GM12878 (cell line): ENCODE results near the gene CA14. TPM values are rescaled to one million over a fixed set of nuclear protein-coding genes. Genes with fewer than 3 reads are reported as not detected.

ENCODE experiments used
- ATAC-seq: fragments of 200-7000 bp; cut with Tn5 transposase; 3 replicates; pipeline ENCODE4 v1.9.1; 2020; ENCODE audit warnings: mild to moderate bottlenecking, moderate library complexity
- BruUV-seq: library from RNA; stranded (reverse); fragments of 400-500 nt; replicated peaks from 2 replicates; lab custom pipeline; 2021; lab: Mats Ljungman, UMichigan
- CTCF ChIA-PET: fragments of 300-600 bp; sonication (Branson Sonifier 250); formaldehyde crosslinking; extraction: SDS; loops from one replicate; lab custom pipeline; 2021; ENCODE audit warnings: inconsistent platforms; lab: Yijun Ruan, JAX
- POLR2A ChIA-PET: fragments of 350-600 bp; formaldehyde crosslinking; extraction: SDS; loops from one replicate; lab custom pipeline; 2021; ENCODE audit warnings: inconsistent platforms; lab: Charles Lee
- RAD21 ChIA-PET: fragments of 300-600 bp; sonication (Branson Sonifier 250); formaldehyde crosslinking; loops from one replicate; lab custom pipeline; 2023; ENCODE audit warnings: antibody characterized with exemption; ENCODE audit not compliant: unreplicated experiment; lab: Charles Lee
- SMC1A ChIA-PET: fragments of 300-600 bp; sonication (Branson Sonifier 250); formaldehyde crosslinking; loops from one replicate; lab custom pipeline; 2023; ENCODE audit not compliant: unreplicated experiment, uncharacterized antibody; lab: Charles Lee
- DNase-seq: peaks from one replicate; pipeline ENCODE4 v3.0.0-alpha.2; 2011; ENCODE audit warnings: low read depth, low spot score
- FAIRE-seq: peaks from 3 replicates; lab custom pipeline; 2011; peaks lifted over from hg19 to GRCh38; lab: Jason Lieb, UNC
- H2AFZ ChIP-seq: 2 replicates; pipeline ENCODE4 v1.6.0; 2011; ENCODE audit warnings: low read depth, low read length, control low read depth; ENCODE audit not compliant: control insufficient read depth
- H3K27ac ChIP-seq: 2 replicates; pipeline ENCODE4 v1.5.1; 2011; ENCODE audit warnings: control low read depth; ENCODE audit not compliant: control insufficient read depth, insufficient read depth
- H3K27me3 ChIP-seq, 2 experiments: replicated peaks in 1 of 2; 2 replicates each; pipeline versions ENCODE4 v1.6.0 to v1.6.1; 2011; ENCODE audit warnings: low read length in 1 of 2; ENCODE audit not compliant: control insufficient read depth in 2 of 2, insufficient read depth in 2 of 2
- H3K36me3 ChIP-seq, 2 experiments: 2 replicates each; pipeline ENCODE4 v1.5.1; 2011; ENCODE audit warnings: low read length in 1 of 2; ENCODE audit not compliant: control insufficient read depth in 2 of 2, insufficient read depth in 2 of 2
- H3K4me1 ChIP-seq: 2 replicates; pipeline ENCODE4 v1.6.1; 2011; ENCODE audit warnings: mild to moderate bottlenecking, low read length, moderate library complexity, mixed read lengths; ENCODE audit not compliant: control insufficient read depth, insufficient read depth
- H3K4me2 ChIP-seq: 2 replicates; pipeline ENCODE4 v1.6.0; 2011; ENCODE audit warnings: control low read depth; ENCODE audit not compliant: control insufficient read depth, insufficient read depth
- H3K4me3 ChIP-seq: fragments of 200-600 bp; sonication (generic); 2 replicates; pipeline ENCODE4 v1.5.1; 2016
- H3K79me2 ChIP-seq: 2 replicates; pipeline ENCODE4 v1.6.0; 2011; ENCODE audit warnings: low read length; ENCODE audit not compliant: control insufficient read depth, insufficient read depth
- H3K9ac ChIP-seq: 2 replicates; pipeline ENCODE4 v1.8.0; 2011; ENCODE audit warnings: low read length, control low read depth, mixed read lengths; ENCODE audit not compliant: control insufficient read depth, insufficient read depth
- H3K9me3 ChIP-seq: replicated peaks from 3 replicates; pipeline ENCODE4 v1.5.1; 2011; ENCODE audit warnings: mild to moderate bottlenecking, low read length; ENCODE audit not compliant: control insufficient read depth, insufficient read depth
- H4K20me1 ChIP-seq: 2 replicates; pipeline ENCODE4 v1.6.0; 2011; ENCODE audit not compliant: control insufficient read depth, insufficient read depth
- CREM ChIP-seq: IDR thresholded peaks from 2 replicates; pipeline ENCODE4 v1.6.1; 2014; ENCODE audit warnings: antibody characterized with exemption, low read depth
- IKZF1 ChIP-seq: fragments of 450-650 bp; conservative IDR thresholded peaks from 2 replicates; pipeline ENCODE4 v1.6.1; 2017; ENCODE audit warnings: antibody characterized with exemption, mild to moderate bottlenecking
- NR2F1 ChIP-seq: fragments of 450-650 bp; conservative IDR thresholded peaks from 2 replicates; pipeline ENCODE4 v1.6.1; 2017; ENCODE audit warnings: mild to moderate bottlenecking
- RAD21 ChIP-seq: IDR thresholded peaks from 2 replicates; pipeline ENCODE4 v1.6.1; 2011; ENCODE audit warnings: mild to moderate bottlenecking, low read depth, low read length, moderate library complexity; ENCODE audit not compliant: insufficient read depth
- SMC3 ChIP-seq: IDR thresholded peaks from 2 replicates; pipeline ENCODE4 v1.6.1; 2011; ENCODE audit warnings: low read length, improper control_type of control experiment, borderline replicate concordance
- WGBS: methylation state at CpG from one replicate; pipeline ENCODE4 v1.1.6; 2016; ENCODE audit warnings: low lambda C conversion rate; ENCODE audit not compliant: insufficient replicate concordance, insufficient coverage; ENCODE audit errors: missing lambda C conversion rate; 5-methylcytosine and 5-hydroxymethylcytosine counted together
- in situ Hi-C: fragments of 300-500 bp; cut with MboI; formaldehyde crosslinking; loops from 9 replicates; pipeline ENCODE4 v1.14.3; 2018; ENCODE audit warnings: mixed read lengths
- intact Hi-C: fragments of 100-400 bp; cut with micrococcal nuclease; formaldehyde crosslinking; loops from one replicate; pipeline ENCODE4 v1.14.2; 2022; ENCODE audit not compliant: unreplicated experiment
- polyA plus RNA-seq, 11 experiments: library from polyadenylated mRNA; depleted of rRNA in 4 of 11; unstranded in 6 of 11; stranded (reverse) in 5 of 11; fragments of >200 nt; fragmentation: Nextera tagmentation in 4 of 11; fragmentation: Illumina TruSeq in 1 of 11; extraction: Ambion mirVana in 4 of 11; extraction: Trizol in 1 of 11; gene quantifications; 1 replicate in 1 of 11; 2 replicates in 10 of 11; pipeline versions ENCODE4 v1.2.1 to v1.2.3, GENCODE V29; 2011 to 2016; ENCODE audit warnings: inconsistent platforms in 2 of 11, missing spikeins in 2 of 11, low read depth in 1 of 11
- total RNA-seq, 4 experiments: library from RNA; depleted of rRNA in 3 of 4; stranded (reverse); fragments of >200 nt in 3 of 4; fragmentation: Illumina TruSeq in 1 of 4; extraction: Trizol in 1 of 4; gene quantifications; 2 replicates each; pipeline versions ENCODE4 v1.2.1 to v1.2.3, GENCODE V29; 2013 to 2021
- TF ChIP-seq, protein P1 (sequence below), 3 experiments: IDR thresholded peaks in 2 of 3; conservative IDR thresholded peaks in 1 of 3; 2 replicates each; pipeline ENCODE4 v1.5.1; 2011; ENCODE audit warnings: low read depth in 3 of 3, low read length in 3 of 3, mild to moderate bottlenecking in 3 of 3, control low read depth in 2 of 3, moderate library complexity in 2 of 3, inconsistent platforms in 1 of 3, mixed read lengths in 1 of 3; ENCODE audit not compliant: control insufficient read depth in 2 of 3, insufficient read depth in 1 of 3; ENCODE audit errors: extremely low read depth in 1 of 3

CA14 gene
- total and polyA plus RNA-seq, 10 of the 15 experiments (the other 5 are each of a cell fraction or from before 2014, with no cell fraction given), result 0.11 to 0.35 (median 0.29) TPM; not detected in 6

DNA sequence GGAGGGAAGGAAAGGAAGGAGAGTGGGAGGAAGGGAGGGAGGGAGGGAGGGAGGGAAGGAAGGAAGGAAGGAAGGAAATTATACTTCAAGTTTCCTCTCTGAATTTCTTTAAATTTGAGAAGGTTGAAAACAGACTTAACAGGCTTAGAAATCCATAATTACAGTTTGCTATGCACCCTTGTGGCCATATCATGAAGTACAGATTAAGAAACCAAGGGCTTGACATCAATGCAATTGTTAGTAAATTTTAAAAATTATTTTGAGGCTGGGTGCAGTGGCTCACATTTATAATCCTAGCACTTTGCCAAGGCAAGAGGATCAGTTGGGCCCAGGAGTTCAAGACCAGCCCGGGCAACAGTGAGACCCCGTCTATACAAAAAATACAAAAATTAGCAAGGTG, 36.0 kb upstream of the CA14 start:
- ChIA-PET CTCF (no interaction called here), SMC1A (interaction anchor here (1.0 kb wide), 1 partner anchor 14 kb away, joined by 4 read pairs; no protein-coding TSS in a partner anchor), RAD21 (no interaction called here), POLR2A (interaction anchor here (1.1 kb wide), 1 partner anchor 13 kb away, joined by 3 read pairs; no protein-coding TSS in a partner anchor)
- no TSS peak for BruUV-seq
- H4K20me1 ChIP-seq, result no peaks in the 10 kb centered on the region
- in situ Hi-C loops (no loop called here), intact Hi-C loops (no loop called here)
- no peak overlapping the region for H3K9ac ChIP-seq
- no peaks in the 10 kb centered on the region for H3K79me2 ChIP-seq
- H3K9me3 ChIP-seq, result no peaks in the 10 kb centered on the region
- no peak overlapping the region for H3K27ac ChIP-seq
- H3K4me1 ChIP-seq, result no peaks in the 10 kb centered on the region; the same call in 1 of the 2 replicates
- FAIRE-seq (peak; percentile 83), DNase-seq (no peak), ATAC-seq (peak; percentile 72)
- H3K4me3 ChIP-seq, result no peak overlapping the region
- H3K36me3 ChIP-seq, result peaks cover 4 to 23% of the 10 kb centered on the region in 2 experiments
- WGBS, result 98% methylated on average over 2 of the region's 2 CpGs
- no peak for TF ChIP-seq SMC3
- TF ChIP-seq IKZF1, result no peak
- TF ChIP-seq RAD21, result peak; percentile 29; the same call in 1 of the 2 replicates
- TF ChIP-seq NR2F1, result no peak
- no peak for TF ChIP-seq CREM
- TF ChIP-seq, protein P1, sequence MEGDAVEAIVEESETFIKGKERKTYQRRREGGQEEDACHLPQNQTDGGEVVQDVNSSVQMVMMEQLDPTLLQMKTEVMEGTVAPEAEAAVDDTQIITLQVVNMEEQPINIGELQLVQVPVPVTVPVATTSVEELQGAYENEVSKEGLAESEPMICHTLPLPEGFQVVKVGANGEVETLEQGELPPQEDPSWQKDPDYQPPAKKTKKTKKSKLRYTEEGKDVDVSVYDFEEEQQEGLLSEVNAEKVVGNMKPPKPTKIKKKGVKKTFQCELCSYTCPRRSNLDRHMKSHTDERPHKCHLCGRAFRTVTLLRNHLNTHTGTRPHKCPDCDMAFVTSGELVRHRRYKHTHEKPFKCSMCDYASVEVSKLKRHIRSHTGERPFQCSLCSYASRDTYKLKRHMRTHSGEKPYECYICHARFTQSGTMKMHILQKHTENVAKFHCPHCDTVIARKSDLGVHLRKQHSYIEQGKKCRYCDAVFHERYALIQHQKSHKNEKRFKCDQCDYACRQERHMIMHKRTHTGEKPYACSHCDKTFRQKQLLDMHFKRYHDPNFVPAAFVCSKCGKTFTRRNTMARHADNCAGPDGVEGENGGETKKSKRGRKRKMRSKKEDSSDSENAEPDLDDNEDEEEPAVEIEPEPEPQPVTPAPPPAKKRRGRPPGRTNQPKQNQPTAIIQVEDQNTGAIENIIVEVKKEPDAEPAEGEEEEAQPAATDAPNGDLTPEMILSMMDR (IDR thresholded peaks at IDR 0.05 in 2 of 3, conservative IDR thresholded peaks at IDR 0.05 in 1 of 3; ENCODE audit: control insufficient read depth in 2 of 3, extremely low read depth in 1 of 3, insufficient read depth in 1 of 3, low read depth in 3 of 3, low read length in 3 of 3), result peak; percentile 34 to 49 (median 43); a peak in 4 of 6 replicates
- no peak overlapping the region for H2AFZ ChIP-seq
- H3K27me3 ChIP-seq, result no peaks in the 10 kb centered on the region
- no peak overlapping the region for H3K4me2 ChIP-seq
